GM18511 (cell line): Measurements from ENCODE around the gene PPM1H.
"Not testable (repeated sequence)": the region's sequence is repeated elsewhere in the genome, so short reads cannot be mapped to it uniquely, and the experiment has no call there.

Source experiments
- ATAC-seq: cut with Tn5 transposase; IDR thresholded peaks from one replicate; pipeline ENCODE4 v1.9.1; 2021; ENCODE audit warnings: mild to moderate bottlenecking, moderate library complexity; ENCODE audit not compliant: unreplicated experiment

PPM1H gene

GRCh38 chr12:62841846-62842245 is 93.1 kb downstream of the PPM1H start:
- no peak for ATAC-seq

DNA sequence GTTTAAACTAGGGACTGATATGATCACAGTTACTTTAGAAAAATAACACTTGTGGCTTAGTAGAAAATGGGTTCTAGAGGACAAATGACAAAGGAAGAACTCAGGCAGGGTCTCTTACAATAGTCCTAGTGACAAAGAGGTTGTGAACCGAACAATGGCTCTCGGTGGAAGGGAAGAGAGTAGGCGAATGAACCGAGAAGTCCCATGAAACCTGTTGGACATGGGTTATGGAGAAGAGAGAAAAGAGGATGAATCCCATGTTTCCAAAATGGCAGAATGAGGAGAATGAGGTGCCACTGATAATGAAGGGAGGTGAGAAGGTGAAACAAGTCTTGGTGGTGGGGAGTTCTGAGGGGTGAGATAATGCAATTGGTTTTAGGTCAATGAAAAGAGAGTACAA is 94.1 kb downstream of the PPM1H start:
- ATAC-seq: no peak

DNA sequence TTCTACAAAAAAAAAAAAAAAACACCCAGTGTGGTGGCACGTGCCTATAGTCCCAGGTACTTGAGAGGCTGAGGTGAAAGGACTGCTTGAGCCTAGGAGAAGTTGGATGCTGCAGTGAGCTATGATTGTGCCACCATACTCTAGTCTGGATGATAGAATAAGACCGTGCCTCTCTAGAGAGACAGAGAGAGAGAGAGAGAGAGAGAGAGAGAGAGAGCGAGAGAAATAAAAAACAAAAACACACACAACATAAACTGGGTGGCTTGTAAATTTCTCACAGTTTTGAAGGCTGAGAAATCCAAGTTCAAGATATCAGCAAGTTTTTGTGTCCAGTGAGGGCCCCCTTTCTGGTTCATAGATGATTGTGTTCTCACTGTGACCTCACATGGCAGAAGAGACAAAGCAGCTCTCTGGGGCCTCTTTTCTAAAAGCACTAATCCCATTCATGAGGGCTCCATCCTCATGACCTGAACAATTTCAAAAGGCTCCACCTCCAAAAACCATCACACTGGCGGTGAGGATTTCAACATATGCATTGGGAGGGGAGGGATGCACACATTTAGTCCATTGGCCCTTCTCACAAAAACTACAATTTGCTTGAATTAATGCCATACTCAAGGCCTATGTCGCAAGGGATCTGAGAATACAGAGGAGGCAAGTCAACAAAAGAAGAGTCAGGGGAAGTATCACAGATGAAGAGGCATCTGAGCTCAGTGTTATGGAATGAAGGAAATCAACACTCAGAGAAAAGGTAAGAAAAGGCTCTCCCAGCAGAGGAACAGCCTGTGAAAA is 94.9 kb downstream of the PPM1H start:
- no peak for ATAC-seq

DNA sequence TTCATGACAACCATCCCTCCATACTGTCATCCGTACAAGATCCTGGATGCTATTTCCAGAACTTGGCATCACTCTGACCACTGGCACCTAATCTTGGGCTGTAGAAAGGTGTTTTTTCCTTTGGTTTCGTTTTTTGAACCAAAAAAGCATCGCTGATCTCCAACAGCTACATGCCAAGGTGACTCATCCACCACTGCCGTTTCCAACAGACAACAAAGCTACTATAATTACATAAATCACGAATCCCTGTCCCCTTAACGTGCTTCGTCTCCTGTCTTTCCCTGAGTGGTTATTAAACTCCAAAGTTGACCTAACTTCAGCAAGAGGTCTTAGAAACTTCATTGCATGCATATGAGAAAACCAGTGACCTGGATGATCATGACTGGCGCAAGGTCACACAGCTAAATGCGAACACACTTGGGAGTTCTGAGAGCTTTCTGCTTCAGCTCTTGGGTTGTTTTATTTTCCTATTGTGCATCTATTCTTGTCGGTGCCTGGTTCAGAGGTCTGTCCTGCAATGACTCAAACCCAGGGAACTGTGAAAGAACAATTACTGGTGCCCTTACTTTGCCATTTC is 99.9 kb downstream of the PPM1H start:
- peak; percentile 77 for ATAC-seq

DNA sequence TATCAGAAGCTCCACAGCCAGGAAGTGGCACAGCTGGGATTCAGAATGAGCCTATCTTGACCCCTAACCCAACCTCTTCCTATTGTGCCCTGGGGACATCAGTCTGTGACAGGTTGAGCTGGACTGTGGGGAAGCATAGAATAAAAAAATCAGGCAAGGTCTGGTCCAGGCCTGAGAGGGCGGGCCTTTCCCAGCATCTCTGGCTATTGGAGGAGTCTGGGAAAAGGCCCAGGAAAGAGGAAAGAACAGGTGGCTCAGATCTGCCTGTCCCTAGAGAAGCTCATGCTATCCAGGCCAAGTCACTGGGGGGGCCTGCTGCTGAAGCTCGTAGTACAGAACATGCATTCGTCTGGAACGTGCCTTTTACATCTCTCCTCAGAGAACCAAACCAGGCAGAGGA is 100.5 kb downstream of the PPM1H start:
- ATAC-seq: no peak

GRCh38 chr12:62833634-62834033 is 101.3 kb downstream of the PPM1H start:
- ATAC-seq: no peak

DNA sequence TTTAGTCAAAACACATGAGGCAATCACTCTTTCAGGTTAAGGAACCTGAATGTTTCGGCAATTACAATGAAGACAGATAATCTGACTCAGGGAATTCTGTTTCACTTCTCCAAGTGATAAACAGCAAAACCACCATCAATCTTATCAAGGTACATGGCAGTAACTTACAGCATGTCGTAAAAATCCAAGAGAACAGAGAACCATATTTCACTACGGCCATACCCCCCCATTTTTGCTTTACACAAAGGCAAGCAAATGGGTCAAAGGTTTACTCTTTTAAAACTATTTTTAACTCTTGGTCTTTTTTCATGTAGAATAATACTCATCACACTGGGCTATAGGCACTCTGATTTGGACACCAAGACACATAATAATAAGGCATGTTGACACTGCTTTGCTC is 102.4 kb downstream of the PPM1H start:
- no peak for ATAC-seq

- no peak for ATAC-seq
Observed at GRCh38 chr12:62832027-62832426, 102.9 kb downstream of the PPM1H start.

GRCh38 chr12:62827855-62828254 is 107.1 kb downstream of the PPM1H start:
- ATAC-seq: no peak

GRCh38 chr12:62827042-62827441 is 107.9 kb downstream of the PPM1H start:
- ATAC-seq: no peak

- ATAC-seq: no peak
Observed at GRCh38 chr12:62817556-62818271, 117.2 kb downstream of the PPM1H start.

GRCh38 chr12:62814243-62814642 is 120.7 kb downstream of the PPM1H start:
- no peak for ATAC-seq

DNA sequence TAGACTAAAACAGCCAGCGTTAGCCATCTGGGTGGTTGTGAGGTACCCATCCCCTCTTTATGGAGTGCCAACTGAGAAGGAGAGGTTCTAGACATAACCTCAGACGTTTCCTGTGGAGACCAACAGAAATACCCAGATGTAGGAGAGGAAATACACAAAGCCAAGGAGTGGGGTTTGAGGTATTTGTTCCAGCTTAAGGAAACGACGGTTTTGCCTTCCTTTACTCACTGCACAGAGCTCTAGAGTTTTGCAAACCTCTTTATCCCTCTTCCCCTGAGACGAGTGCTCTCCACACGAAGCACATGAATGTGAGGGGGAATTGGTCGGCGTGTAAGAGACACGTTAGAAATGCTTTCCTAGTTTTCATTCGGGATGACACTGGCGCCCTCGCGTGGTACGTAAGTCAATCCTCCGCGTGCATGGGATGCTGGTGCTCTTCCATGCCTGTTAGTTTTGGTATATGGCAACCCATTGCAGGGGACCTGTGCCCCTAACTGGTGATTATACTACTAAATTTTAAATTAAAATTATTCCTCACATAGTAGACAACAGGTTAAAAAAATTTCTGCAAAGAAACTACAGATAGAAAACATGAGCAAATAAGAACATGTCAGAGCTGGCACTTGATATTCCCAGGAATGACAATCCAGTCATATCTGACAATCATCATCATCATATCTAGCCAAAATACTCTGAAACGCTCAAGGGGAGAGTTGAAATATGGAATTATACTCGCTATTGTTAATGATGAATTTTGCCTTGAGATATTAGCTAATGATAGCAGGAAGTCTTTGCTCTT is 121.7 kb downstream of the PPM1H start:
- peak; percentile 58 for ATAC-seq

DNA sequence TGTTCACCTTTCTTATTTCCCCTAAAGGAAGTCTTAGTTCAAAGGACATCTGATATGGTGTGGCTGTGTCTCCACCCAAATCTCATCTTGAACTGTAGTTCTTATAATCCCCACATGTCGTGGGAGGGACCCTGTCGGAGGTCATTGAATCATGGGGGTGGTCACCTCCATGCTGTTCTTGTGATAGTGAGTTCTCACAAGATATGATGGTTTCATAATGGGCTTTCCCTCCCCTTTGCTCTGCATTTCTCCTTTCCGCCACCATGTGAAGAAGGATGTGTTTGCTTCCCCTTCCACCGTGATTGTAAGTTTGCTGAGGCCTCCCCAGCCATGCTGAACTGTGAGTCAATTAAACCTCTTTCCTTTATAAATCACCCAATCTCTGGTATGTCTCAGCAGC is 123.5 kb downstream of the PPM1H start:
- not testable (repeated sequence) for ATAC-seq

DNA sequence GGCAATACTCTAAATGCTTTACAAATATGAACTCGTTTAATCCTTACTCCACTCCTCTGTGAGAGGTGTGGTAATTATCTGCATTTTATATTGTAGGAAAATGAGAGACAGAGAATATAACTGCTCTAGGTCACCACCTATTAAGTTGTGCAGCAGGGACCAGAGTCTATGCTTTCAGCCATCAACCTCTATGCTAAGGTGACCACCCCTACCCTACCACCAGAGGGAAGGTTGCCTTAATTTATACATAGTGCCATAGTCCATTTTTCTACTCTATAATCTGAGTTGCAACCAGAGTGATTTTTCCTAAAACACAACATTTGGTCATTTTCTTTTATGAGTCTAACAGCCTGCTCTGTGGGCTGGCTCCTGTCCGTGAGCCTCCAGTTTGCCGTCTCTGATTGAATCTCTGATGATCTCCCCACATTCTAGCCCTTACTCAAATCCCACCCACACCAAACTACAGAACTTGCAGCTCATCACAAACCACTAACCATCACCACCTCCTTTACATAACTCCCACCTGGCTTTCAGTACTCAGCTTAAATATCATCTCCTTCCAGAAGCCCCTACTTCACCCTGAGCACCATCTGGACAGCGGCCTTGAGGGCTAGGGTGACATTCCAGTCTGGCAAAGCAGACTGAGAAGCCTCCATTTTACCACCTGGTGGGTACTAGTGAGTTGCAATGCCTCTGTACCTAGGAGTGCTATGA is 126.6 kb downstream of the PPM1H start:
- peak; percentile 70 for ATAC-seq

GRCh38 chr12:62806893-62807292 is 128.1 kb downstream of the PPM1H start:
- ATAC-seq: no peak

DNA sequence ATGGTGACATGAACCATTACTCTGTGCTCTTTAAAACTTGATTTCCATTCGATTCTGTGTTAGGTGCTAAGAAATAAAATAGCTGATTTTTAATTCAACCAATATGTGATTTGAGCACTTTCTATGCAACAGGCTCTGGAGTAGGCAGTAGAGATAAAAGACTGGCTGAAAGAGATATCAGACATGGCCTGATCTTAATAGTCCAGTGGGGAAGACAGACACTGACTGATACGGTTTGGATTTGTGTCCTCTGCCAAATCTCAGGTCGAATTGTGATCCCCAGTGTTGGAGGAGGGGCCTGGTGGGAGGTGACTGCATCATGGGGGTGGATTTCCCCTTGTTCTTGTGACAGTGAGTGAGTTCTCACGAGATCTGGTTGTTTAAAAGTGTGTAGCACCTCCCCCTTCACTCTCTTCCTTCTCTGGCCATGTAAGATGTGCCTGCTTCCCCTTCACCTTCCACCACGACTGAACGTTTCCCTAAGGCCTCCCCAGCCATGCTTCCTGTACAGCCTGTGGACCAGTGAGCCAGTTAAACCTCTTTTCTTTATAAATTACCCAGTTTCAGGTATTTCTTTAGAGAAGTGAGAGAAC is 128.6 kb downstream of the PPM1H start:
- no peak for ATAC-seq

GRCh38 chr12:62805517-62805916 is 129.4 kb downstream of the PPM1H start:
- no peak for ATAC-seq

GRCh38 chr12:62803756-62804155 is 131.2 kb downstream of the PPM1H start:
- no peak for ATAC-seq

DNA sequence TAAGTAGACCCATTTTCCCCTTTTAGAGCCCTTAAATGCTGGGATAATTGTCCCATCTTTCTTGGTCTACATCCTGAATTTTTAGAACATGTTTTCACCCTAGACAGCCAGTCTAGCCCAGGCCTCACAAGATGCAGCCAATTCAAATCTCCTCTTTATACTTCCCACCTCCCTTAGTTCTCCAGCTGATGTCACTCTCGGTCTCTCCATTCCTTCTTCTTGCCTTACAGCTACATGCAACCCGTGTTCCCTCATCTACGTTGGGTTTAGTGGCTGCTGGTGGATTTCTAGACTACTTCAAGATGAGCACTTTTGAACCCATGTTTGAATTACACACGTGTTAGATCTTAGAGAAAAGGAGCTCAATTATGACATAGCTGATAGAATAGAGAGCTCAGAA is 132.0 kb downstream of the PPM1H start:
- no peak for ATAC-seq
